GM12875 (cell line): ENCODE data around the gene FCN2.

Experiments
- H3K4me3 ChIP-seq: one replicate; pipeline ENCODE4 v1.5.1; 2011; ENCODE audit warnings: low read depth, low read length, control low read depth
- CTCF ChIP-seq: IDR thresholded peaks from 2 replicates; pipeline ENCODE4 v1.5.1; 2011; ENCODE audit warnings: low read depth, mild to moderate bottlenecking, control low read depth, inconsistent platforms, low read length, moderate library complexity, borderline replicate concordance; ENCODE audit not compliant: insufficient read depth

The FCN2 gene

GRCh38 chr9:134880484-134881312 lies at the start of gene FCN2:
Gene FCN2, plus strand, starts transcription at chr9:134880810. Its CDS starts 12 bp downstream, at chr9:134880822.
- H3K4me3 ChIP-seq = no peak within 1 kb of the TSS
- TF ChIP-seq CTCF = no peak

DNA sequence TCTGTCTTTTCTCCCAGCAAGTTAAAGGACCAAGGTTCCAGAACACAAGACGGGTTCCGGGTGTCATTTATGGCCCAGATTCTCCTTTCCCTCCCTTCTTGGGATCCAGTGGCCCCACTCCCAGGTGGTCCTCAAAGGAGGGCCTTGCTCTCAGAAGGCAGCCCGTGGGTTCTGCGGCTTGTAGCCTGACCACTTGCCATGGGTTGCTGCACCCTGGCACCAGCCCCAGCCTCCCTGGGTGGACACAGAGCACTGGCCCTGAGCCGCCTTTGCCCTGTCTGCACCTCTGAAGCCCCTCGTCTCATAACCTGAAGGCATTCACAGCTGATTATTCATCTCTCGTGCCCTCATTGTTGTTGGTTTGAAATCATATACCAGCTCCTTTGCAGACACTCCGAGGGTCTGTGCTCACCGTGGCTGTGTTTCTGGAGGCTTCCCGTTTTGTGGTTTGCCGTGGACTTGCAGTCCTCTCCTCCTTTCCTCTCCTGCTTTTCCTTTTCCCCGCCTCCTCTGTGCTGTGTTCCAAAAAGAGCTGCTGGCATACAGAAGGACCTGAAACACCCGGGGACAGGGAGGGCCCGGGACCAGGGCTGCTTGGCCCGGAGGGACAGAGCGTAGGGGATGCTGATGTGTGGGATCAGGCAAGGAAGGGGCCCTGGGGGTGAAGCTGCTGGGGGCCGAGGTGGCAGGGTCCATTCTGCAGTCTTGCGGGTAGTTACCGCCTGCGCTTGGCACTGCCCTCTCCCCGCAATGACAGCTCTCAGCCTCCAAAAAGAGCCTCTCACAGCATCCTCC lies 49.5 kb upstream of the FCN2 start:
- TF ChIP-seq CTCF = no peak
- H3K4me3 ChIP-seq = no peak overlapping the region

GRCh38 chr9:134832471-134832870 lies 48.1 kb upstream of the FCN2 start:
- no peak overlapping the region for H3K4me3 ChIP-seq
- no peak for TF ChIP-seq CTCF

GRCh38 chr9:134833294-134833880 lies 47.2 kb upstream of the FCN2 start:
- no peak for TF ChIP-seq CTCF
- no peak overlapping the region for H3K4me3 ChIP-seq

- TF ChIP-seq CTCF = no peak
- no peak overlapping the region for H3K4me3 ChIP-seq
Measured at GRCh38 chr9:134834217-134834956, 46.2 kb upstream of the FCN2 start.

- no peak for TF ChIP-seq CTCF
- no peak overlapping the region for H3K4me3 ChIP-seq
Measured at GRCh38 chr9:134834957-134835419, 45.6 kb upstream of the FCN2 start.
